ENCODE results near the gene DACH1. TPM values are rescaled to one million over a fixed set of nuclear protein-coding genes. Genes with fewer than 3 reads are reported as not detected.

The DACH1 gene
- total RNA-seq, 2 experiments from 2014 or later, result not detected

DNA sequence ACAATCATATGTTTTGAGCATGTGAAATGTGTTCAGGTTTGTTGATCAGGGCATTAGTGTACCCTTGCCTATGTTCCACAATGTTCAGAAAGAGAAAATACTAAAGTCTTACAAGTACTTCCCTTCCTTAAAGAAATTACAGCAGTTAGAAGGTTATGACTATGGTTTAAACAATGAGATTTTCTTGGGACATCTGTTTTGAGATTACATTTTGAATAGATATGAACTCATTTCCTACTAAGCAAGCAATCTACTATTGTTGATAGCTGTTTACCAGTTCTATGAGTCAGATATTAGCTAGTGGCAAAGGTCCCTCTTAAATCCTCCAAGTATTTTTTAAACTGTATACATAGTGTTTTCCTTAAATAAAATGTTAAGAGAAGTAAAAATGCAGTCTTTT is 241.3 kb downstream of the DACH1 start:
- H3K27me3 Mint-ChIP-seq, result no peaks in the 10 kb centered on the region
- DNase-seq, result no peak
- no peaks in the 10 kb centered on the region for H3K9me3 Mint-ChIP-seq
- H3K27ac Mint-ChIP-seq, result no peak overlapping the region
- no peaks in the 10 kb centered on the region for H3K36me3 Mint-ChIP-seq (ENCODE audit: low read depth)
- H3K4me1 Mint-ChIP-seq, result no peaks in the 10 kb centered on the region
- H3K4me3 Mint-ChIP-seq, result no peak overlapping the region
- ChIA-PET POLR2A (no interaction called here), CTCF (no interaction called here)

DNA sequence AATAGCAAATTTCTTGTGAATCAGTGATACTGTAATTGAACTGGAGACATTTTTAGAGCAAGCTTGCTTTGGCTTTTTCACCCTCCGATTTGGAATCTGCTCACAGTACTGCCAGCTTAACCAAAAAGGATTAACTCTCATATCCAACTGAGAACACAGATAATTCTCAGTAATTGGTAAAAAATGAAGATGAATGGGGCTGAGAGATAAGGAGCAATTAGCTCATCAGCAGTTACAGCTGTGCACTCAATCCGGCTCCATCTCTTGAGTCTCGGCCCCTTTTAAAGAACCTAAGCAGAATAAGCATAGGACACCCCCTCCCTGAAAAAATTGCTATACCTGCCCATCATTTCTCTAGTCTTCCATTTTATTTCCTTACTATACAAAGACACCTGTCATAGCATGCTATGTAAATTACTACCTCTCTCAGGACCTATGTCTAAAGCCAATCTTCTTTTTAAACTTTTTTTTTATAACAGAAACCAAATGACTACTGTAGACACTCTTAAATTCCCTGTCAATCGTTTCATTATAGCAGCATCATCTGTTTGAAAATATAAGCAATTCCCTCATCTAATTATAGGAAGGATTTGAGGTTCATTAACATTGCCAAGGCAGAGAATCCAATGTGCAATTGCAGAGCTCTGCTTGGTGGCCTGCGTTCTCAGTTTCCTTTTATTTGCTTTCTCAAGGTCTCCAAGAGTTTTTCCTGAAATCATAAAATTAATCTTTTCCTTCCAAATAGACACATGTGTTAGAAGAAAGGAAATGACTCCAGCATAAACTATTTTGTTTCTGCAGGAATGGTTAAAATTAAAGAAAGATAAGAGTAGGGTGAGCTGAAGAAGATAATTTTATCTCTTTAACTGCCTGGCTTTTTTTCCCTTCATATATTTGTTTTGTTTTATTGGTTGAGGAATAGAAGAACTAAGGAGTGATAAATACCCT is 242.1 kb downstream of the DACH1 start:
- no peaks in the 10 kb centered on the region for H3K9me3 Mint-ChIP-seq
- no peak for DNase-seq
- H3K27me3 Mint-ChIP-seq, result no peaks in the 10 kb centered on the region
- POLR2A ChIA-PET, result no interaction called here
- H3K4me1 Mint-ChIP-seq, result no peaks in the 10 kb centered on the region
- no peak overlapping the region for H3K27ac Mint-ChIP-seq
- no peak overlapping the region for H3K4me3 Mint-ChIP-seq
- no peaks in the 10 kb centered on the region for H3K36me3 Mint-ChIP-seq (ENCODE audit: low read depth)
- CTCF ChIA-PET, result no interaction called here

DNA sequence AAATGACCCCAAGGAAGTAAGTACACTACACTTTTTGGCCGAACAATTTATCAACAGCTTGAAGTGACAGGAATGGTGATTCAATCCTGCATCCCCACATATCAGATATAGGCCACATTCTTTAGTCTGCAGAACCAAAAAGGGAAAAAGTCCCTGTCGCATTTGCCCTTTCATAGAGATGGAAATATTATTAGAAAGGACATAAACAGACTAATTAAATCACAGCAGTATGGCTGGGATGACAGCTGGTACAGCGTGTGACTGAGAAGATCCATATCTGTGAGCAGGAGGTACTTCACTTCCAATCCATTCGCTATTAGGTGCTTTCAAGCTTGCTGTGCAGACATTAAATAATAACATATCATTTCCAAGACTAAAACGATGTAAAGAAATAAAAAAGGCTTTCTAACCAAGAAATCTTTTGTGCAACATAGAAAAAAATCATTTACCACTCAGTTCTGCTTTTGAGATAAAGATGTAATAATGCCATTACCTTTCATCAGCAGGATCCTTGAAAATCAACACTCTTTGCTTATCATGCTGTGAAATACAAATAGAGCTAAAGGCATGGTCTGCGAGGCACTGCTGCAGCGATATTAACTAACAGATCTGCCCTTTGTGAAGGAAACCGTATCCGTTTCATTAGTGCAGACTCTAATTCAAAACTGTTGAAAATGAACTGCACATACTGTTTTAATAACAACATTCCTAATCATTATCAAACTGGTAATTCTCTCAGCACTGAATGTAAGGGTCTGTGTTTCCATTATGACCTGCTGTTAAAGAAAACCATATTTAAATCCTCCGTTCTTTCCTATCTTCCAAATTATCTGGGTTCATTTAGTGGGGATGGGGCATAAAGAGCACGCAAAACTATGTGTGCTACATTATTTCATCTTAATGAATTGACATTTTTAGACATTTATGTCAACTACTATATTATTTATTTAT is 245.6 kb downstream of the DACH1 start:
- DNase-seq, result no peak
- H3K36me3 Mint-ChIP-seq (ENCODE audit: low read depth), result no peaks in the 10 kb centered on the region
- H3K4me3 Mint-ChIP-seq, result no peak overlapping the region
- H3K27me3 Mint-ChIP-seq, result no peaks in the 10 kb centered on the region
- no peaks in the 10 kb centered on the region for H3K9me3 Mint-ChIP-seq
- no peaks in the 10 kb centered on the region for H3K4me1 Mint-ChIP-seq
- CTCF ChIA-PET, result no interaction called here
- POLR2A ChIA-PET, result no interaction called here
- H3K27ac Mint-ChIP-seq, result no peak overlapping the region

DNA sequence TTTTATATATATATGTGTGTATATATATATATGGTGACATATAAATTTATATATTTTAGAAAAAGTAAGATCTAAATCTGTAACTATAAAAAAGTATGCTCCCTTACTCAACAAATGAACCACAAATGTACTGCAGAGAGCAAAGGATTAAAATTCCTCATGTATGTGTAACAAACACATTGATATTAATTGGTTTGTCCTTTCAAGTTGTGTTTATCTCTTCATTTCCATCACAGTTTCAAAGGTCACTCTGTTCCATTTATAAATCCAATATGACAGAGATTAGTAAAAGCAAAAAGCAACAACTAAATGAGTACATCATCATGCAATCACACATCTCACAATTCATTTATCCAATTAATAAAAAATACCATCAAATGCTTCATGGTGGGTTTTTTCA is 247.9 kb downstream of the DACH1 start:
- ChIA-PET POLR2A (no interaction called here), CTCF (no interaction called here)
- no peaks in the 10 kb centered on the region for H3K9me3 Mint-ChIP-seq
- no peaks in the 10 kb centered on the region for H3K4me1 Mint-ChIP-seq
- no peaks in the 10 kb centered on the region for H3K27me3 Mint-ChIP-seq
- H3K36me3 Mint-ChIP-seq (ENCODE audit: low read depth), result no peaks in the 10 kb centered on the region
- no peak for DNase-seq
- no peak overlapping the region for H3K4me3 Mint-ChIP-seq
- H3K27ac Mint-ChIP-seq, result no peak overlapping the region

DNA sequence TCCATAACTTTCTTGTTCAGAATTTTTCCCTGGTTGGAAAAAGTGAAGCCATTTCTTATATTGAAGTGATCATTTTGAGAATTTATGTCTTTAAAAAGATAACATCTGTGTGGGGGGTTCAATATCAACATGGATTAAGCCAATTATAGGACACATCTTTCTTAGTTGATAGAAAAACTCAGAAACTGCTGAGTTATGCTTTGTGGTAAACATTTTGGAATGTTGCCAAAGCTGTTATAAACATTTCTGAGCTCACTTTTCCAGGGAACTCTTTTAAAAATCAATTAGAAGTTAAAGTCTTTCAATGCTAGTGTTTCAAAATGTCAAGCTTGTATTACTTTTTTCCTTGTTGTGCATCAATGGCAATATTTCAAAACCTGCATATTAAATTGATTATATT is 248.8 kb downstream of the DACH1 start:
- Mint-ChIP-seq H3K27me3 (no peaks in the 10 kb centered on the region), H3K4me3 (no peak overlapping the region), H3K36me3 (ENCODE audit: low read depth) (no peaks in the 10 kb centered on the region), H3K27ac (no peak overlapping the region), H3K9me3 (no peaks in the 10 kb centered on the region), H3K4me1 (no peaks in the 10 kb centered on the region)
- ChIA-PET CTCF (no interaction called here), POLR2A (no interaction called here)
- DNase-seq, result no peak

DNA sequence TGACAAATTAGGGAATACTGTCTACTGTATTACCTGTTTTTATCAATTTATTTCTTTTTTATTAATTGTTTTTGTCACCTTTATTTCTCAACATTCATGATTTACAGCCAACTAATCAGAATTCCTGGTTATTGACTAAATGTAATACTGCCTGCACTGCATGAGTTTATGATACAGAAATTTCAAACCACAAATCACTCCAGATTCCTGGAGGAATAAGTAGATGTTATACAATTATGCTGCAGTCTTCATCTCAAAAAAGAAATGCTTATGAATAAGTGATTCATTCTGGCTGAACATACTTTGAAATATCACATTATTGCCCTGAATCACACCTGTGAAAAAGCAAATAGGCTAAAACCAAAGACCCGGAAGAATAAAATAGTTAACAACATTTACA is 249.7 kb downstream of the DACH1 start:
- Mint-ChIP-seq H3K36me3 (ENCODE audit: low read depth) (no peaks in the 10 kb centered on the region), H3K9me3 (no peaks in the 10 kb centered on the region), H3K27ac (no peak overlapping the region), H3K4me3 (no peak overlapping the region), H3K27me3 (no peaks in the 10 kb centered on the region), H3K4me1 (no peaks in the 10 kb centered on the region)
- CTCF ChIA-PET, result interaction anchor here (0.7 kb wide), 1 partner anchor 173 kb away, joined by 3 read pairs; no protein-coding TSS in a partner anchor
- DNase-seq, result no peak
- POLR2A ChIA-PET, result no interaction called here

DNA sequence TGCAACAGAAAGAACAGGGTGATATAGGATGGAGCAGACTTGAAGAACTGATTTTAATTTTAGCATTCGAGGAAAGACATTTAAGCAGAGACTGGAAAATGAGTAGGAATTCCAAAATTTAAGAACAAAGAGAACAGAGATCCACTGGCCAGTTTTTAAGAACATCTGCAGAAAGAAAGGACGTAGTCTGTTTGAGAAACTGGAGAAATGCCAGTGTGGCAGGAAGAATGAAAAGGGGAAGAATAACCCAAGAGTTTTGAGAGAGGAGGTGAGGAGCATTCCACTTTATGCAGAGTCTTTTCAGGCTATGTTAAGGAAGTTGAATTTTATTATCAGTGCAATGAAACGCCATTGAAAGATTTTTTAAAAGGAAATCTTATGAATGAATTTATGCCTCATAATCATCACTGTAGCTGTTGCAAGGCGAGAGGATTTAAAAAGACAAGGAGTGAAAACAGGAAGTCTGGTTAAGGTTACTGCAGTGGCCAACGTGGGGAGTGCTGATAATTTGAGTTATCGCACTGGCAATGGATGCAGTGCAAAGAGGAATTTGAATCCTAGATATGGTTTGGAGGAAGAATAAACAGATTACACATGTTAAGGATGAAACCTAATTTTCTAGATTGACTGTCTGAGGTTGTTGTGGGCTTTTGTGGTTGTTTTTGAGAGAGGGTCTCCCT is 253.8 kb downstream of the DACH1 start:
- H3K4me1 Mint-ChIP-seq, result no peaks in the 10 kb centered on the region
- no peaks in the 10 kb centered on the region for H3K9me3 Mint-ChIP-seq
- DNase-seq, result no peak
- ChIA-PET CTCF (no interaction called here), POLR2A (no interaction called here)
- H3K36me3 Mint-ChIP-seq (ENCODE audit: low read depth), result no peaks in the 10 kb centered on the region
- H3K4me3 Mint-ChIP-seq, result no peak overlapping the region
- no peak overlapping the region for H3K27ac Mint-ChIP-seq
- H3K27me3 Mint-ChIP-seq, result no peaks in the 10 kb centered on the region

DNA sequence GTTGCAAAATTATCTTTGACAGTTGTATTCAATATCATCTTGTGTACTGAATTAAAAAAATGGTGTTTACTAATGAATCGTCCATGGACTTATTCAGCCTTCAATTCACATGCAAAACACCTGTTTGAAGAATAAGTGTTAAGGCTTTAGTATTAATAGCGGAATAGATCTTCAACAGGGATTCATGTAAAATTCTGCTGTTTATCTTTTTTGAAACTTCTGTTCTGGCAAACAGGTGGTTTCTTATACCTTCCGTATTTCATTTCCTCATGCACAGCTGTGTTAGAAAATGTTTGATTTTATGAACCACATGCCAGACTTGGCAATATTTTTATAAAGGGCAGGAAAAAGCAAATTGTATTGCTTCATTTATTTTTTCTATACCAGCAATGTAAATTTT is 255.7 kb downstream of the DACH1 start:
- no peaks in the 10 kb centered on the region for H3K9me3 Mint-ChIP-seq
- POLR2A ChIA-PET, result no interaction called here
- CTCF ChIA-PET, result no interaction called here
- no peaks in the 10 kb centered on the region for H3K27me3 Mint-ChIP-seq
- no peak overlapping the region for H3K27ac Mint-ChIP-seq
- H3K4me1 Mint-ChIP-seq, result no peaks in the 10 kb centered on the region
- H3K4me3 Mint-ChIP-seq, result no peak overlapping the region
- DNase-seq, result no peak
- H3K36me3 Mint-ChIP-seq (ENCODE audit: low read depth), result no peaks in the 10 kb centered on the region

DNA sequence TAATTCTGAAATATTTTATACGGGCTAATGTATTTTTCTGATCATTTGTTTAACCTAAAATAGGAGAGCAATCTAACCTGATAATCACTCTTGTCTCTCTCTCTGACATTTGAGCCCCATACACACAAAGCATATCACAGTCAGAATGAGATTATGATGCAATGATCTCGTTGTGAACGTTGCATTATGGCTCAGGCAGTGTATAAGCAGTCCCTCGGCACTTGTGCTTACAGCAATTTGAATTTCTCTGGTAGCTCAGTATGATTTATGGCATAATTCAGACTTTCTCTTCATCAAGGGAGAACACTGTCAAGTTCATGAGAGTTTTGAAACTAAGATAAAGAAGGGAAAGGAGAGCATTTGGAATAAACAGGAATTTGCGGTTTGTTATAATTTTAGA is 256.1 kb downstream of the DACH1 start:
- H3K4me1 Mint-ChIP-seq, result no peaks in the 10 kb centered on the region
- CTCF ChIA-PET, result no interaction called here
- no peaks in the 10 kb centered on the region for H3K36me3 Mint-ChIP-seq (ENCODE audit: low read depth)
- no peaks in the 10 kb centered on the region for H3K27me3 Mint-ChIP-seq
- no peaks in the 10 kb centered on the region for H3K9me3 Mint-ChIP-seq
- no peak for DNase-seq
- H3K27ac Mint-ChIP-seq, result no peak overlapping the region
- POLR2A ChIA-PET, result no interaction called here
- no peak overlapping the region for H3K4me3 Mint-ChIP-seq

DNA sequence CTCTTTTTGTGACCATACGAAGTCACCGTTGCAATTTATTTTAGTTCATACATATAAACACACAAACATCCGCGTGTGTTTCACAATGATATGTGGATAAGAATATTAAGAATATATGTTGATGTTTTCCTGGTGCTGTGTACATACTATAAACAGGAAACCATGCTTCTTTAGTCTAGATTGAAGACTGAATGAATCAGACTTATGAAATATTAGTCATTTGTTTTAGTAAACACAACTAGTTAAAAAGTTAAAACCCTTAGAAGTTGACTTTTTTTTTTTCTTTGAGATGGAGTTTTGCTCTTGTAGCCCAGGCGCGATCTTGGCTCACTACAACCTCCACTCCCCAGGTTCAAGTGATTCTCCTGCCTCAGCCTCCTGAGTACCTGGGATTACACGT is 257.7 kb downstream of the DACH1 start:
- ChIA-PET POLR2A (no interaction called here), CTCF (no interaction called here)
- no peaks in the 10 kb centered on the region for H3K9me3 Mint-ChIP-seq
- H3K36me3 Mint-ChIP-seq (ENCODE audit: low read depth), result no peaks in the 10 kb centered on the region
- H3K4me1 Mint-ChIP-seq, result no peaks in the 10 kb centered on the region
- no peak overlapping the region for H3K4me3 Mint-ChIP-seq
- H3K27ac Mint-ChIP-seq, result no peak overlapping the region
- no peaks in the 10 kb centered on the region for H3K27me3 Mint-ChIP-seq
- DNase-seq, result no peak

DNA sequence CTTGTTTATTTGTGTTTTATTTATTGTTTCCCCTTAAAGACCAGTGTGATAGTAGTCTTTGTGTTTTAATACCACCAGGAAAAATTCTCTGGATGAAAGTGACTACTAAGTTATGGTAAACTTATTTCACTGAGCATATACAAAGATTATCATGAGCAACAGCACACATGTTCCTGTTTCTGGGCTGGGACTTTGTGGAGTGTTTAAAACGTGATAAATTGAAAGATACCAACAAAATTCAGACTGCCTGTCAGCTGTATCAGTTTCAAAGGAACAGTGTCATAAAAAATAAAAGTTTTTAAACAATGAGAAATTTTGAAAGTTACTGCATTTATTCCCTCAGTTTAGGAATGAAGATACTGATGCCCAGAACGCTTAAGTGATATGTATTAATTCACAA is 259.4 kb downstream of the DACH1 start:
- DNase-seq, result no peak
- no peaks in the 10 kb centered on the region for H3K4me1 Mint-ChIP-seq
- H3K9me3 Mint-ChIP-seq, result no peaks in the 10 kb centered on the region
- no peak overlapping the region for H3K4me3 Mint-ChIP-seq
- H3K27me3 Mint-ChIP-seq, result no peaks in the 10 kb centered on the region
- no peaks in the 10 kb centered on the region for H3K36me3 Mint-ChIP-seq (ENCODE audit: low read depth)
- ChIA-PET CTCF (no interaction called here), POLR2A (no interaction called here)
- H3K27ac Mint-ChIP-seq, result no peak overlapping the region

DNA sequence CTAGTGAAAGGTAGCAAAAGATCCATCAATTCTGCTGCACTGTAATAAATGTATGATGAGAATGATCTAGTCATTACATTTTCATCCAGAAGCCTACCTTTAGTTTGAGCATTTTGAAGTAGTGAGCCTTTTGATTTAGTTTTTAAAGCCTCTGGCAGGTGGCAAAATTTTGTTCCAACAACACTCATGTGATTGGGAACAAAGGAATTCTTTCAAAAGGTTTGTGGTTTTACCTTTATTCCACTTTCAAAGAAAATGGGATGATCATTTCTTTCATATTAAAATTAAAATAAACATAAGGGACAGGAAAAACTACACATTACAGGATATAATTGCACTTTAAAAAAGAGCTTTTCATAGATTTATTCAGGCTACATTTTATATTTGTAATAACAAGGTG is 260.2 kb downstream of the DACH1 start:
- ChIA-PET POLR2A (no interaction called here), CTCF (no interaction called here)
- H3K4me3 Mint-ChIP-seq, result no peak overlapping the region
- no peaks in the 10 kb centered on the region for H3K9me3 Mint-ChIP-seq
- H3K36me3 Mint-ChIP-seq (ENCODE audit: low read depth), result no peaks in the 10 kb centered on the region
- H3K27me3 Mint-ChIP-seq, result no peaks in the 10 kb centered on the region
- DNase-seq, result no peak
- H3K27ac Mint-ChIP-seq, result no peak overlapping the region
- H3K4me1 Mint-ChIP-seq, result no peaks in the 10 kb centered on the region

DNA sequence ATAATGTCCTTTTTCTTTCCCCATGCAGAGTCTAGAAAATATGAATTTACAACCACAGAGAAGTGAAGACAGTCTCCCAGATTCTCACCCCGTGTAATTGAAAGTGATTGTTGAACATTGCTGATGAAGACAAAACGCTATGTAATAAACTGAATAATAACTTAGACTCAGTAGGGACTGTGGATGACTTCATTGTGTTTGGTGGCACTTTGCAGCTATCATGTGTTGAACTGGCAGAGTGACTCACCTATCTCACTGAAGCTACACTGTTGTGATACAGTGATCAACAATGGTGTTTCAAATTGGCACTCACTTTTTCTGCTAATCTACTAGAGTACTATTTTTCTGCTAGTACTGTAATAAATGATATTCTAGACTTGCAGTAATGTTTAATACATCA is 261.3 kb downstream of the DACH1 start:
- no peak overlapping the region for H3K4me3 Mint-ChIP-seq
- H3K27ac Mint-ChIP-seq, result no peak overlapping the region
- ChIA-PET CTCF (no interaction called here), POLR2A (no interaction called here)
- no peaks in the 10 kb centered on the region for H3K27me3 Mint-ChIP-seq
- no peaks in the 10 kb centered on the region for H3K9me3 Mint-ChIP-seq
- no peaks in the 10 kb centered on the region for H3K4me1 Mint-ChIP-seq
- no peak for DNase-seq
- no peaks in the 10 kb centered on the region for H3K36me3 Mint-ChIP-seq (ENCODE audit: low read depth)
